CD4-positive, alpha-beta T cell treated with Interleukin-15 for 4 hours (primary cell): ENCODE results near the gene EPSTI1.

Source experiments
- DNase-seq: peaks from one replicate; pipeline ENCODE4 v3.0.0-alpha.2; 2020; ENCODE audit warnings: low spot score

Gene EPSTI1

GRCh38 chr13:42849200-42849599 lies 142.8 kb downstream of the EPSTI1 start:
- no peak for DNase-seq

- no peak for DNase-seq
These were observed 144.0 kb downstream of the EPSTI1 start for GRCh38 chr13:42847891-42848663.

GRCh38 chr13:42836930-42837690 lies 154.9 kb downstream of the EPSTI1 start:
- no peak for DNase-seq
